Measurements from ENCODE around the gene GLG1. TPM values are rescaled to one million over a fixed set of nuclear protein-coding genes. Genes with fewer than 3 reads are reported as not detected.

Gene GLG1
- total and polyA plus RNA-seq, 12 donors, result 31.6 to 146 (median 112) TPM

DNA sequence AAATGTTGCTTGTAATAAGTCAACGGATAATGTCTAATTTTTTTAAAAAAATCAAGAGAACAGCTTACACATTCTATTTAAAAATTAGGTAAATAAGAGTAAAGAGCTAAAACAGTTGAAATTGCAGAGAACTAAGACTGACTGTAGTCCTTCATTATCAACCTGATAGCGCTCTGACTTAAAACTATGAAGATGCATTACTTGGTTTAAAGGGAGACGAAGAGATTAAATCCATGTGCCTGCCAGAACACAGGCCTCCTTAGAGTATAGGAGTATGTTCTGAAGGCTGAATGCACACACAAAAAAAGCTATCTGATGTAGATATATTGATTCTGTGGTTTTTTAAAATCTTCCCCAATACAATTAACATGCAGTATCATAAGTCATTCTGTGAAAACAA is 28.5 kb downstream of the GLG1 start:
- no peak for TF ChIP-seq POLR2A (IDR thresholded peaks at IDR 0.05)
- TF ChIP-seq, protein P1, sequence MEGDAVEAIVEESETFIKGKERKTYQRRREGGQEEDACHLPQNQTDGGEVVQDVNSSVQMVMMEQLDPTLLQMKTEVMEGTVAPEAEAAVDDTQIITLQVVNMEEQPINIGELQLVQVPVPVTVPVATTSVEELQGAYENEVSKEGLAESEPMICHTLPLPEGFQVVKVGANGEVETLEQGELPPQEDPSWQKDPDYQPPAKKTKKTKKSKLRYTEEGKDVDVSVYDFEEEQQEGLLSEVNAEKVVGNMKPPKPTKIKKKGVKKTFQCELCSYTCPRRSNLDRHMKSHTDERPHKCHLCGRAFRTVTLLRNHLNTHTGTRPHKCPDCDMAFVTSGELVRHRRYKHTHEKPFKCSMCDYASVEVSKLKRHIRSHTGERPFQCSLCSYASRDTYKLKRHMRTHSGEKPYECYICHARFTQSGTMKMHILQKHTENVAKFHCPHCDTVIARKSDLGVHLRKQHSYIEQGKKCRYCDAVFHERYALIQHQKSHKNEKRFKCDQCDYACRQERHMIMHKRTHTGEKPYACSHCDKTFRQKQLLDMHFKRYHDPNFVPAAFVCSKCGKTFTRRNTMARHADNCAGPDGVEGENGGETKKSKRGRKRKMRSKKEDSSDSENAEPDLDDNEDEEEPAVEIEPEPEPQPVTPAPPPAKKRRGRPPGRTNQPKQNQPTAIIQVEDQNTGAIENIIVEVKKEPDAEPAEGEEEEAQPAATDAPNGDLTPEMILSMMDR (IDR thresholded peaks at IDR 0.05), result no peak
- no peak for DNase-seq
- Histone ChIP-seq H3K9me3 (replicated peaks in 1 of 3) (no peaks in the 10 kb centered on the region), H3K36me3 (replicated peaks in 1 of 2) (no peaks in the 10 kb centered on the region), H3K4me3 (no peak overlapping the region), H3K4me1 (replicated peaks in 1 of 2) (peaks cover 14 to 28% of the 10 kb centered on the region in 2 donors), H3K27me3 (no peaks in the 10 kb centered on the region), H3K27ac (no peak overlapping the region)
- intact Hi-C loops (cut with DNase I), result no loop called here
- WGBS, 4 donors, result 82 to 88% (median 84%) methylated on average over 3 of the region's 3 CpGs

DNA sequence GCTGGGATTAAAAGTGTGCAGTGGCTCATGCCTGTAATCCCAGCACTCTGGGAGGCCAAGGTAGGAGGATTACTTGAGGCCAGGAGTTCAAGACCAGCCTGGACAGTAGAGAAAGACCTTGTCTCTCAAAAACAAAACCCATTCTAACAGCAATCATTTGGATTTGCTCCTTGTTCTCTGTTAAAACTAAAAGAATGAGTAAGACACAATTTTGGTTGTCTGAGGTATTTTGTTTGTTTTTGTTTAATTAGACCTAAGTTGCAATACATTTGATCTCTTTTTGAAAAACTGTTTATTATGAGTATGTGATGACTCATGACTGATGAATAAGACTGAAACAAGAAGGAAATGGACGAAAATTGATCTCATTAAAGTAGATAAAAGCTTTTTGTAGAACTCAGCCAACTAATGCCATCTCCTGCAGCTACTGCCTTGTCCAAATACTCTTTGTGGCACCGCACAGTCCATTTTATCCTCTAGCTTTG is 29.0 kb downstream of the GLG1 start:
- intact Hi-C loops (cut with DNase I), result no loop called here
- Histone ChIP-seq H3K36me3 (replicated peaks in 1 of 2) (no peaks in the 10 kb centered on the region), H3K27me3 (no peaks in the 10 kb centered on the region), H3K9me3 (replicated peaks in 1 of 3) (no peaks in the 10 kb centered on the region), H3K4me3 (no peak overlapping the region), H3K27ac (no peak overlapping the region), H3K4me1 (replicated peaks in 1 of 2) (peaks cover 14 to 28% of the 10 kb centered on the region in 2 donors)
- TF ChIP-seq, protein P1 (IDR thresholded peaks at IDR 0.05), result no peak
- TF ChIP-seq POLR2A (IDR thresholded peaks at IDR 0.05), result no peak
- DNase-seq, result no peak
- WGBS, 4 donors, result 22 to 29% (median 25%) methylated on average over 2 of the region's 2 CpGs

DNA sequence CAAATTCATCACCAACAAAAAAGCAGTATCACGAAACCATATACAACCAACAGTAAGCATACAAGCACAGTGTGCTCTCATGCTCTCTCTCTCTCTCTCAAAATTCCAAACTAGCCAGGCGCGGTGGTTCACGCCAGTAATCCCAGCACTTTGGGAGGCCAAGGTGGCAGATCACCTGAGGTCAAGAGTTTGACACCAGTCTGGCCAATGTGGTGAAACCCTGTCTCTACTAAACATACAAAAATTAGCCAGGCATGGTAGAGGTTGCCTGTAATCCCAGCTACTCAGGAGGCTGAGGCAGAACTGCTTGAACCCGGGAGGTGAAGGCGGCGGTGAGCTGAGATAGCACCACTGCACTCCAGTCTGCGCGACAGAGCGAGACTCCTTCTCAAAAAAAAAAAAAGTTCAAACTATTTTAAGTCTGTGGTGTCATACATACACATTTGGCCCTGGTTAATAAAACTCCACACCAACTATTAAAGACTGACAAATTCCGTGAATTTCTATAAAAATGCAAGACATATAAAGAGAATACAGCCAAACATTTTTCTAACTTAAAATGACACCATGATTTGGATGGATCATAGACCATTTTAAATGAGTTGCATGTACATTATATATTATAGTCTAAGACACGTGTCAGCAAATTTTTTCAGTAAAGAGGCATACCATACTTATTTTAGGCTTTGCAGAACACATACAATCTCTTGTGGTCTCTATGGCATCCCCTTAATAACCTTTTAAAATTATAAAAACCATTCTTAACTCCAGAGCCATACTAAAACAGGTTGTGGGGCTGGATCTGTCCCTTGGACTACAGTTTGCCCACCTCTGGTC is 30.9 kb downstream of the GLG1 start:
- Histone ChIP-seq H3K27me3 (no peaks in the 10 kb centered on the region), H3K4me1 (replicated peaks in 1 of 2) (peaks cover 14 to 24% of the 10 kb centered on the region in 2 donors), H3K9me3 (replicated peaks in 1 of 3) (no peaks in the 10 kb centered on the region), H3K36me3 (replicated peaks in 1 of 2) (no peaks in the 10 kb centered on the region), H3K4me3 (no peak overlapping the region), H3K27ac (no peak overlapping the region)
- TF ChIP-seq, protein P1 (IDR thresholded peaks at IDR 0.05), result no peak
- TF ChIP-seq POLR2A (IDR thresholded peaks at IDR 0.05), result no peak
- intact Hi-C loops (cut with DNase I), result no loop called here
- DNase-seq, result no peak
- WGBS, 4 donors, result 89 to 97% (median 92%) methylated on average over 12 of the region's 12 CpGs

DNA sequence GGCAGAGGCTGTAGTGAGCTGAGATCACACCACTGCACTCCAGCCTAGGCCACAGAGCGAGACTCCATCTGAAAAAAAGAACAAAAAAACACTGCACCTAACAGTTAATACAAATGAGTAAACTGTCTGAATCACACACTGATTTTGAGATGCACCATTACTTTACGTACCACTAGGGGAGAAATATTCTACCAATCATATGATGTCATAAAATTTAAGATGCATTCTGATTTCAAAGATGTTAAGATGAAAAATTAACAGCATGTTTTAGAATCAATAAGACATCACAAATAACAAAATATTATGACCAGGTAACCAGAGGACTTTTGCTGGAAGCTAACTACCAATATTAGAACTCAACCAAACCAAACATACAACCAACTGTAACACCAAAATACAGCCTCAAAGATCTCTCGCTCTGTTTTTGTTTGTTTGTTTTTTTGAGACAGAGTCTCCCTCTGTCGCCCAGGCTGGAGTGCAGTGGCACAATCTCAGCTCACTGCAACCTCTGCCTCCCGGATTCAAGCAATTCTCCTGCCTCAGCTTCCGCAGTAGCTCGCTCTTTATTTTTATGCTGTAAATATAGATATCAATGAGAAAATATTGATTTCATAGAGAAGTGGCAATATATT is 31.6 kb downstream of the GLG1 start:
- DNase-seq, result no peak
- no peak overlapping the region for H3K4me3 ChIP-seq
- H3K27ac ChIP-seq, result no peak overlapping the region
- no peak for TF ChIP-seq POLR2A (IDR thresholded peaks at IDR 0.05)
- TF ChIP-seq, protein P1 (IDR thresholded peaks at IDR 0.05), result peak in 1 of 6 experiments; percentile 5
- H3K9me3 ChIP-seq (replicated peaks in 1 of 3), result no peaks in the 10 kb centered on the region
- H3K4me1 ChIP-seq (replicated peaks in 1 of 2), result peaks cover 14 to 19% of the 10 kb centered on the region in 2 donors
- no peaks in the 10 kb centered on the region for H3K27me3 ChIP-seq
- intact Hi-C loops (cut with DNase I), result no loop called here
- H3K36me3 ChIP-seq (replicated peaks in 1 of 2), result no peaks in the 10 kb centered on the region
- 82 to 92% (median 91%) methylated on average over 7 of the region's 7 CpGs for WGBS, 4 donors
